ENCODE results near the gene MOGAT1. TPM values are rescaled to one million over a fixed set of nuclear protein-coding genes. Genes with fewer than 3 reads are reported as not detected.

MOGAT1 gene
- total RNA-seq, 1 experiment from 2014 or later = not detected

DNA sequence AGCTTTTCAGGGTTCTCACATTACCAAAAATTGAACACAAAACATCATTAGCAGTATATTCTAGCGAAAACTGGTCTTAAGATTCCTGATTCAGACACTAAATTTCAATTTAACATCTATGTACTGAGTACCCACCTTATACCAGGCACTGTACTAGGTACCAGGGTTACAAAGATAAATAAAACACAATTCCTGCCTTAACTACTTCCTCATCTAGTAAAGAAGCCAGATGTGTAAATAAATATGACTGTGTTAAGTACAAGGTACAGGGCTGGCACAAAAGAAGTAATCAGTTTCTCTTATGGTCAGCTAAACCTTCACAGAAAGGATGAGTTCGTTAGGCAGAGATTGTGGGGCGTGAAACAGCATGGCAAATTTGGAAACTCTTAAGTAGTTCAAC lies 21.7 kb upstream of the MOGAT1 start:
- intact Hi-C loops (cut with micrococcal nuclease; ENCODE audit: unreplicated experiment) (no loop called here), in situ Hi-C loops (cut with HindIII; ENCODE audit: low pct_unique_long_range_greater_than_20kb, low sequenced_read_pairs) (no loop called here)
- ChIA-PET CTCF (no interaction called here), POLR2A (no interaction called here)
- Histone ChIP-seq H3K9me3 (ENCODE audit: control insufficient read depth, insufficient read depth, low read depth, low read length) (no peaks in the 10 kb centered on the region), H3K4me3 (ENCODE audit: low read depth in 2 of 2, low read length in 2 of 2) (no peak overlapping the region), H3K27ac (ENCODE audit: low read length) (no peak overlapping the region), H3K4me1 (ENCODE audit: control insufficient read depth, insufficient read depth, low read length) (peaks cover 9% of the 10 kb centered on the region; the same call in 1 of the 2 replicates), H3K27me3 (ENCODE audit: control insufficient read depth, insufficient read depth, low read length) (no peaks in the 10 kb centered on the region), H3K36me3 (ENCODE audit: control insufficient read depth, insufficient read depth, low read length) (peaks cover 22% of the 10 kb centered on the region)
- ATAC-seq (no peak), DNase-seq (ENCODE audit: low read depth, low spot score) (no peak)
- TF ChIP-seq, protein P1, sequence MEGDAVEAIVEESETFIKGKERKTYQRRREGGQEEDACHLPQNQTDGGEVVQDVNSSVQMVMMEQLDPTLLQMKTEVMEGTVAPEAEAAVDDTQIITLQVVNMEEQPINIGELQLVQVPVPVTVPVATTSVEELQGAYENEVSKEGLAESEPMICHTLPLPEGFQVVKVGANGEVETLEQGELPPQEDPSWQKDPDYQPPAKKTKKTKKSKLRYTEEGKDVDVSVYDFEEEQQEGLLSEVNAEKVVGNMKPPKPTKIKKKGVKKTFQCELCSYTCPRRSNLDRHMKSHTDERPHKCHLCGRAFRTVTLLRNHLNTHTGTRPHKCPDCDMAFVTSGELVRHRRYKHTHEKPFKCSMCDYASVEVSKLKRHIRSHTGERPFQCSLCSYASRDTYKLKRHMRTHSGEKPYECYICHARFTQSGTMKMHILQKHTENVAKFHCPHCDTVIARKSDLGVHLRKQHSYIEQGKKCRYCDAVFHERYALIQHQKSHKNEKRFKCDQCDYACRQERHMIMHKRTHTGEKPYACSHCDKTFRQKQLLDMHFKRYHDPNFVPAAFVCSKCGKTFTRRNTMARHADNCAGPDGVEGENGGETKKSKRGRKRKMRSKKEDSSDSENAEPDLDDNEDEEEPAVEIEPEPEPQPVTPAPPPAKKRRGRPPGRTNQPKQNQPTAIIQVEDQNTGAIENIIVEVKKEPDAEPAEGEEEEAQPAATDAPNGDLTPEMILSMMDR (IDR thresholded peaks at IDR 0.05) = no peak
- TF ChIP-seq TCF7L2 (IDR thresholded peaks at IDR 0.05; ENCODE audit: low read depth, low read length) = no peak
- no peak for TF ChIP-seq REST (IDR thresholded peaks at IDR 0.05; ENCODE audit: insufficient read depth in 1 of 2, low read depth in 2 of 2, low read length in 1 of 2)
- no peak for TF ChIP-seq POLR2AphosphoS5 (IDR thresholded peaks at IDR 0.05; ENCODE audit: low read depth, low read length)
- TF ChIP-seq SIN3A (IDR thresholded peaks at IDR 0.05; ENCODE audit: borderline replicate concordance, insufficient read depth, low read depth, low read length) = no peak
- BruUV-seq (replicated peaks) = no TSS peak

DNA sequence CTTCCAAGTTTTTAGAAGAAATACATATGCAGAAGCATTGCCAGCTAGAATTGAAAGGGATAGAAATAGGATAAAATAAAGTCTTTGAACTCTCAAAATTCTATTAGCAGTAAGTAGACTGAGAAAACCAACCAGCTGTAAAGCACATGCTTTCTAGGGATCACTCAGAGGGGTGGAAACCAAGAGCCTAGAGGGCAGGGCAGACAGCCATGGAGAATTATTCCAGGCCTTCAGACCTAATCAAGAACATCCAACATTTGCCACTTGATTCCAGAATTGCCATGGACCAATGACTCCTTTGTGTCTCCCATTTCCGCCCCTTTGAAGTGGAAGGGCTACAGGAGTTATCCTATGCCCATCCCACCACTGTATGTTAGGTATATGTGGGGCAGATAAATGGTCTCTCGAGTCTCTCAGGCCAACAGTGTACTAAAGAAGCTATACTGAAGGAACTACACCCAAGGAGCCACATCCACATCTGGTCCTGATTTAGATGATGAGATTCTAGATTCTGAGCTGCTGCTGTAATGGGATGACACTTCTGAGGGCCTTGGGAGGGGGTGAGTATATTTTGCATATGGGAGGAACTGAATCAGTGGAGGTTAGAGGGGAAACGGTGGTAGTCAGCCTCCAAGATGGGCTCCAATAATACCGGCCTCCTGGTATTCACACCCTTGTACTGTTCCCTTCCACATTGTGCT lies 19.6 kb upstream of the MOGAT1 start:
- POLR2A ChIA-PET = no interaction called here
- CTCF ChIA-PET = no interaction called here
- Histone ChIP-seq H3K4me1 (ENCODE audit: control insufficient read depth, insufficient read depth, low read length) (peaks cover 11% of the 10 kb centered on the region; the same call in 1 of the 2 replicates), H3K4me3 (ENCODE audit: low read depth in 2 of 2, low read length in 2 of 2) (no peak overlapping the region), H3K27ac (ENCODE audit: low read length) (no peak overlapping the region), H3K9me3 (ENCODE audit: control insufficient read depth, insufficient read depth, low read depth, low read length) (no peaks in the 10 kb centered on the region), H3K36me3 (ENCODE audit: control insufficient read depth, insufficient read depth, low read length) (peaks cover 17% of the 10 kb centered on the region), H3K27me3 (ENCODE audit: control insufficient read depth, insufficient read depth, low read length) (no peaks in the 10 kb centered on the region)
- ATAC-seq = no peak
- intact Hi-C loops (cut with micrococcal nuclease; ENCODE audit: unreplicated experiment) = no loop called here
- DNase-seq (ENCODE audit: low read depth, low spot score) = no peak
- no peak for TF ChIP-seq SIN3A (IDR thresholded peaks at IDR 0.05; ENCODE audit: borderline replicate concordance, insufficient read depth, low read depth, low read length)
- TF ChIP-seq POLR2AphosphoS5 (IDR thresholded peaks at IDR 0.05; ENCODE audit: low read depth, low read length) = no peak
- no peak for TF ChIP-seq TCF7L2 (IDR thresholded peaks at IDR 0.05; ENCODE audit: low read depth, low read length)
- TF ChIP-seq, protein P1 (IDR thresholded peaks at IDR 0.05) = no peak
- in situ Hi-C loops (cut with HindIII; ENCODE audit: low pct_unique_long_range_greater_than_20kb, low sequenced_read_pairs) = no loop called here
- no TSS peak for BruUV-seq (replicated peaks)
